Pancreas (tissue), 10 donors: ENCODE data around the gene DDX10. TPM values are rescaled to one million over a fixed set of nuclear protein-coding genes. Genes with fewer than 3 reads are reported as not detected.

Experiments
- ATAC-seq, 4 donors: fragments of 200-7000 bp; cut with Tn5 transposase; one replicate each; pipeline versions ENCODE4 v1.8.0 to v1.9.1; 2020; ENCODE audit warnings: mild to moderate bottlenecking in 4 of 4, moderate library complexity in 4 of 4
- DNase-seq, 6 donors: peaks; one replicate each; pipeline ENCODE4 v3.0.0-alpha.2; 2020
- FAIRE-seq: peaks from 2 replicates; lab custom pipeline; 2012; peaks lifted over from hg19 to GRCh38; lab: Jason Lieb, UNC
- H3K27ac ChIP-seq, 4 donors: fragments of 200-600 bp; sonication (generic); 1 replicate in 3 of 4; 2 replicates in 1 of 4; pipeline versions ENCODE4 v1.5.0 to v1.8.0; 2020
- H3K27me3 ChIP-seq, 4 donors: fragments of 200-600 bp; one replicate each; pipeline ENCODE4 v1.8.0; 2021
- H3K36me3 ChIP-seq, 3 donors: fragments of 200-600 bp; sonication (generic) in 1 of 3; one replicate each; pipeline versions ENCODE4 v1.5.0 to v1.8.0; 2020 to 2021
- H3K4me1 ChIP-seq, 3 donors: fragments of 200-600 bp; one replicate each; pipeline ENCODE4 v1.8.0; 2021
- H3K4me3 ChIP-seq, 4 donors: fragments of 200-600 bp; sonication (generic) in 2 of 4; one replicate each; pipeline versions ENCODE4 v1.5.0 to v1.8.0; 2020 to 2021
- H3K9me3 ChIP-seq, 4 donors: fragments of 200-600 bp; one replicate each; pipeline ENCODE4 v1.8.0; 2021
- CTCF ChIP-seq, 4 donors: fragments of 200-600 bp; sonication (generic) in 3 of 4; IDR thresholded peaks; one replicate each; pipeline versions ENCODE4 v1.5.0 to v1.8.0; 2021; ENCODE audit warnings: antibody characterized with exemption in 4 of 4
- WGBS, 2 donors: extraction: QIAGEN DNeasy Blood & Tissue Kit; methylation state at CpG; one replicate each; pipeline ENCODE4 v1.1.7; 2013; 5-methylcytosine and 5-hydroxymethylcytosine counted together
- intact Hi-C, 3 donors: fragments of 100-400 bp; cut with DNase I; formaldehyde crosslinking; loops; one replicate each; pipeline versions ENCODE4 v1.11.1 to v1.14.2; 2022
- polyA plus RNA-seq, 2 donors: library from polyadenylated mRNA; stranded (reverse); fragments of 200-250 nt; gene quantifications; one replicate each; pipeline ENCODE4 v1.2.3, GENCODE V29; 2013
- total RNA-seq, 6 donors: library from RNA; stranded (reverse); fragmentation: NEBNext Ultra II Directional in 4 of 6; extraction: Animal tissue kit (Norgen Biotek cat#: 25700) in 4 of 6; gene quantifications; one replicate each; pipeline versions ENCODE4 v1.2.1 to v1.2.4, GENCODE V29; 2021 to 2023
- donor health status: healthy with polysubstance abuse.
- donor health status: DM: no; HTN: no; CAD: no; lungs with moderate emphysema.
- donor health status: DM: no; HTN: no; CAD: no.
- donor health status: control.
- donor health status: control.
- donor health status: Bipolar disorder and iron deficiency.
- donor health status: DM: yes; HTN: yes; CAD: no.
- donor health status: DM: no; HTN: no; CAD: no.
- donor health status: DM: no; HTN: no; CAD: no.
- donor health status: DM: yes; HTN: yes; CAD: no.

The DDX10 gene
- total and polyA plus RNA-seq, 8 donors, result 10.9 to 18.4 (median 16.5) TPM

GRCh38 chr11:108715239-108715638, 50.4 kb downstream of the DDX10 start:
- H3K4me3 ChIP-seq, result no peak overlapping the region
- ATAC-seq, result no peak
- DNase-seq, result no peak
- no peaks in the 10 kb centered on the region for H3K9me3 ChIP-seq
- H3K36me3 ChIP-seq, result no peaks in the 10 kb centered on the region
- intact Hi-C loops, result no loop called here
- no peak for TF ChIP-seq CTCF (IDR thresholded peaks at IDR 0.05)
- no peaks in the 10 kb centered on the region for H3K4me1 ChIP-seq
- H3K27ac ChIP-seq, result no peak overlapping the region
- H3K27me3 ChIP-seq, result no peaks in the 10 kb centered on the region
- WGBS, 2 donors, result 68 to 72% methylated on average over 2 of the region's 2 CpGs
- FAIRE-seq, result no peak

- 81 to 83% methylated on average over 2 of the region's 2 CpGs for WGBS, 2 donors
- H3K36me3 ChIP-seq, result no peaks in the 10 kb centered on the region
Observed at GRCh38 chr11:108718466-108718865, 53.6 kb downstream of the DDX10 start.

GRCh38 chr11:108724974-108725689, 60.3 kb downstream of the DDX10 start:
- no peak for TF ChIP-seq CTCF (IDR thresholded peaks at IDR 0.05)
- H3K36me3 ChIP-seq, result no peaks in the 10 kb centered on the region
- H3K4me1 ChIP-seq, result no peaks in the 10 kb centered on the region
- no peak for ATAC-seq
- peak; percentile 26 for FAIRE-seq
- H3K4me3 ChIP-seq, result no peak overlapping the region
- no peak overlapping the region for H3K27ac ChIP-seq
- no peaks in the 10 kb centered on the region for H3K9me3 ChIP-seq
- H3K27me3 ChIP-seq, result no peaks in the 10 kb centered on the region
- DNase-seq, result no peak
- WGBS, 2 donors, result 78% methylated on average over 5 of the region's 5 CpGs
- intact Hi-C loops, result no loop called here

More at GRCh38 chr11:108718466-108718865, 53.6 kb downstream of the DDX10 start:
- FAIRE-seq, result no peak
- Histone ChIP-seq H3K4me1 (no peaks in the 10 kb centered on the region), H3K27ac (no peak overlapping the region), H3K4me3 (no peak overlapping the region), H3K27me3 (no peaks in the 10 kb centered on the region), H3K9me3 (no peaks in the 10 kb centered on the region)
- no peak for DNase-seq
- ATAC-seq, result no peak
- TF ChIP-seq CTCF (IDR thresholded peaks at IDR 0.05), result no peak
- intact Hi-C loops, result no loop called here

- H3K9me3 ChIP-seq, result no peaks in the 10 kb centered on the region
- no peak for TF ChIP-seq CTCF (IDR thresholded peaks at IDR 0.05)
- no peak for FAIRE-seq
- H3K27me3 ChIP-seq, result no peaks in the 10 kb centered on the region
- DNase-seq, result no peak
- H3K4me1 ChIP-seq, result no peaks in the 10 kb centered on the region
- no peak overlapping the region for H3K27ac ChIP-seq
- WGBS, 2 donors, result 88 to 94% methylated on average over 4 of the region's 4 CpGs
- no peaks in the 10 kb centered on the region for H3K36me3 ChIP-seq
- intact Hi-C loops, result no loop called here
- no peak for ATAC-seq
- H3K4me3 ChIP-seq, result no peak overlapping the region
Observed at GRCh38 chr11:108726077-108726800, 61.4 kb downstream of the DDX10 start.

- intact Hi-C loops, result no loop called here
- DNase-seq, result no peak
- FAIRE-seq, result no peak
- Histone ChIP-seq H3K9me3 (no peaks in the 10 kb centered on the region), H3K27ac (no peak overlapping the region), H3K36me3 (no peaks in the 10 kb centered on the region), H3K4me1 (peaks cover 0 to 5% (median under 1%) of the 10 kb centered on the region in 3 donors), H3K4me3 (no peak overlapping the region), H3K27me3 (no peaks in the 10 kb centered on the region)
- ATAC-seq, result no peak
- 87 to 96% methylated on average over 3 of the region's 3 CpGs for WGBS, 2 donors
- TF ChIP-seq CTCF (IDR thresholded peaks at IDR 0.05), result no peak
Observed at GRCh38 chr11:108727665-108728064, 62.8 kb downstream of the DDX10 start.
